Amniotic epithelial cell (primary cell): Measurements from ENCODE around the gene PPP1R2B.
"Not testable (repeated sequence)": the region's sequence is repeated elsewhere in the genome, so short reads cannot be mapped to it uniquely, and the experiment has no call there.

Source experiments
- DNase-seq: peaks from one replicate; pipeline ENCODE4 v3.0.0-alpha.2; 2010; ENCODE audit warnings: low read depth

Gene PPP1R2B

GRCh38 chr5:156850206-156850751, at the start of gene PPP1R2B:
Gene PPP1R2B, plus strand, starts transcription at chr5:156850295. Its CDS starts 268 bp downstream, at chr5:156850563.
- no peak for DNase-seq

GRCh38 chr5:156800929-156801328, 49.2 kb upstream of the PPP1R2B start:
- DNase-seq, result no peak

DNA sequence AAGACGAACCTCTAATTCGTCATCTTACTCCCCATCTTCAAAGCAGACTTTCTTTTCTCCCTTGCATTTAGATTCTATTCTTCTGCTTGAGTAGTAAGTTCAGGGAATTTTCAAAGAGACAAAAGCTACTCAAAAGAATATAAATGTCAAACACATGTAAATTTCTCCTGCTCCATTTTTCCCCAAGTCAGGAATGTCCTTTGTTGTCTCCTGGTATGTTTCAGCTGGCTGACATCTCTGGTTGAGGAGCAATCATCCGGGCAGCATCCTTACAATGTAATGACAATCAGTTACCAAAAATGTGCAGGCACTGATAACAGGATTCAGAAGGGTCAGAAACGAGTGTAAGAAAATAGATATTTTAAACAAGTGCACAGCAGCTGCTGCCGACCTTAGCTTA, 47.6 kb upstream of the PPP1R2B start:
- DNase-seq, result no peak

- DNase-seq, result no peak
Measured at GRCh38 chr5:156803404-156803803, 46.7 kb upstream of the PPP1R2B start.

- DNase-seq, result no peak
Measured at GRCh38 chr5:156812959-156813358, 37.1 kb upstream of the PPP1R2B start.

DNA sequence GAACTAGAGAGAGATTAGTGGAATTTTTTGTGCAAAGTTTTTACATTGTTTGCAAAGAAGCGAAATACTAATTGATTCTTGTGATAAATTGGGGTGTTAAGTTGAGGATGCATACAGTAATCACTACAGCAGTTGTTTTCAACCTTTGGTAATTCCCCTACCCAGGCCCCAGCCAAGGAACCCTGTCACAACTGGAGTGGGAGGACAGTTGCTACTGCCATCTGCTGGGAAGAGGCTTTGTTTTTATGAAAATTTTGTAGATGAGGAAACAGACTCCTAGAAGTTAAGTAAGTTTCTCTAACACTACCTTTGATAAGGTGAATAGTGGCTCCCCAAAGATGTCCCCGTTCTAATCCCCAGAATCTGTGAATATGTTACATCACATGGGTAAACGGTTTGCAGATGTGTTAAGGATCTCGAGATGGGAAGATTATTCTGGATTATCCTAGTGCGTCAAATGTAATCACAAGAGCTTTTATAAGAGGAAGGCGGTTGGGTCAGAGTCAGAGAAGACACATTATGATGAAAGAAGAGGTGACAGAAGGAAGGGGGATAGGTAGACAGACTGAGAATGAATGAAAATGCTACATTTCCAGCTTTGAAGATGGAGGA, 34.0 kb upstream of the PPP1R2B start:
- DNase-seq, result no peak

DNA sequence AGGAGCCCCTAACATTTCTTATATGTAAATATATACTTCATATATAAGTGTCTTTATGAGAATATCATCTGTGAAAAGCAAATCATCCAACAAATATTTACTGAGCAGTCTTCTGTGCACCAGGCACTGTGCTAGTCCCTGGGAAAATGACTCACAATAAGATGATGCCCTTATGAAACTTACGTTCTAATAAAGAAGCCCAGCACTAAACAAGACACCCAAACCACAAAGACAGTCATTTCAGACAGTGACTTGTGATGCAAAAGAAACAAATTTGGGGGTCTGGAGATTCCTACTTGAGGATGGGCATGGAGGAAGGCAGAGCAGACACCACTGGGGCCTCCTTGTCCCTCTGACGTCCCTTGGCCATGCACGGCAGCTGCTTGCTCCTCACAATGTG, 30.6 kb upstream of the PPP1R2B start:
- no peak for DNase-seq

- no peak for DNase-seq
Measured at GRCh38 chr5:156819967-156820581, 30.0 kb upstream of the PPP1R2B start.

GRCh38 chr5:156824241-156824640, 25.9 kb upstream of the PPP1R2B start:
- no peak for DNase-seq

DNA sequence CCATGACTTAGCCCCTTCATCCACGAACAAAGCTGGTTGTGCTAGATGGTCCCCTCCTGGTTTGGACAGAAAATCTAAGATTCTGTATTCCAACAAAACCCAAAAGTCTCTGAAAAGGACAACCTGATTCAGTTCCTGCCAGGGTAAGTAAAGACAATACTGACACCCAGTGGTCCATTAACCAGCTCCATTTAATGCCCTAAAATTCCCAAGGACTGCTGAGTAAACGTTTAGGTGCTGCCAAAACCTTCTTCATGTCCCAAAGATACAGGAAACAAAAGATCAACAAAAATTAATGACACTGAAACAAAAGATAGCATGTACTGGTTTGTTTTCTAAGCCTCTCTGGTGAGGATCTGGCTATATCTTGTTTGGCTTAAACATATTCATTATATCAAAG, 25.3 kb upstream of the PPP1R2B start:
- no peak for DNase-seq

GRCh38 chr5:156825688-156826087, 24.4 kb upstream of the PPP1R2B start:
- no peak for DNase-seq

- no peak for DNase-seq
Measured at GRCh38 chr5:156826150-156826549, 23.9 kb upstream of the PPP1R2B start.

DNA sequence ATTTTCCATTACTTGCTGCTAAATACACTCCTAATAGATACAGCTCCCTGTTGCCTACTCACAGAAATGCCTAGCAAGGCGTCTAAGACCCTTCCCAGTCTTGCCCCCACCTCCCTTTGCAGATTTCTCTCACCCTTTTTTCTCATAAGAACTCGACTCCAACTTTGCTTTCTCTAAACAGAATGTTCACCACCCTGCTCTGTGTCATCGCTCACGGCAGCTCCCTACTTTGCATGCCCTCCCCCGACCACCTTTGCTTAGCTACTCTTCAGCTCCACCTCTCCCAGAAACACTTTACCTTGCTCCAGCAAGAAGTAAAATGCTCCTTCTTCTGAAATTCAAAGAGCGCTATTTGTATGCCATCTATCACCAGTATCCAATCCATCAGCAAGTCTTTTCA, 15.2 kb upstream of the PPP1R2B start:
- DNase-seq, result no peak

DNA sequence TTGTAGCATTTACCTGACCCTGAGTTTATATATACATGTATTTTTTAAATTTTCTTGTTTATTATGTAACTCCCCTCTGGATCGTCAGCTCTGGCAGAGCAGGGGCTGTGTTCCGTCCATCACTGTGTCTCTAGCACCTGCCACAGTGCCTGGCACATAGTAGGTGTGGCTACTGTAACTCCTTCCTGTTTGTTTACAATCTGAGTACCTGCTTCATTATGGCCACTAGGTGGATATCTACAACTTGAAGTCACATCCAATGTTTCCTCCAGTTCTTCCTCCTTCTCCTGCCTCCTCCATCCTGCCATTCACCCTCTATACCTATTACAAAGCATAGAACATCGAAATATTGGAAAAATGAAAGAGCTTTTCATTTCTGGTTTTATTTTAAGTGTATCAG, 14.2 kb upstream of the PPP1R2B start:
- no peak for DNase-seq

DNA sequence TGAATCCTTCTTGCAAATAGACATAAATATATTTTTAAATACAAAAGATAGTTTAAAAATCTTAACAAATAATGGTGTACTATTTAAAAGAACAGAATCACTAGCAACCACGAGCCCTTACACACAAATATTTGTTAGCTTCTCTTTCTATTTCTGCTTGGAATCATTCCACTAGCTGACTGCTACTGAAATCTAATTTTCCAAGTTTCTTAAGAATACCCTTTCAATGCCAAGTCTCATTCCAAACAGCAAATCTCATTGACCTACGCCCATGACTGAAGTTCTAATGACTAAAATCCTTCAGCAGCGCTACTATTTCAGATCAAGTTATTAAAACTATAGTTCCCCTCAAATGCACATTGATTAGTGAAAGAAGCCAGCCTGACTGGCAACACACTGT, 13.2 kb upstream of the PPP1R2B start:
- DNase-seq, result no peak

DNA sequence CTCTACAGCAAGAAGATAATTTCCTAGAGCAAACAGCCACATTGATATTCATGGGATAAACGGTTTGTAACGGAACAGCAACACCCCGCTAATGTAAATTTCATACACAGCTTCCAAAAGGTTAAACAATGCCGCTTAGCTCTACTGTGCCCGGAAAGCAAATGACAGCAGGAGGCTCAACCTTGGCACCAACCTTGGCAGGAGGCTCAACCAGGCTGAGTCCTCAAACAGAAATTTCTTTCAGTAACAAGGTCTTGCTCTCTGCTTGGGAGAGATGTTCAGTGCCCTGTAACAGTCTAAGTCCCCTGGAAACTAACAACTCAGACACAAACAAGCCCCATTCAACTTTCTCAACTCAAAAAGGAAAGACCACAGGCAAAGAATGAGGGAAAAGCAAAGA, 11.1 kb upstream of the PPP1R2B start:
- no peak for DNase-seq

GRCh38 chr5:156841737-156842136, 8.4 kb upstream of the PPP1R2B start:
- no peak for DNase-seq

GRCh38 chr5:156846914-156847313, 3.2 kb upstream of the PPP1R2B start:
- no peak for DNase-seq

GRCh38 chr5:156848447-156848846, 1.6 kb upstream of the PPP1R2B start:
- DNase-seq, result not testable (repeated sequence)

DNA sequence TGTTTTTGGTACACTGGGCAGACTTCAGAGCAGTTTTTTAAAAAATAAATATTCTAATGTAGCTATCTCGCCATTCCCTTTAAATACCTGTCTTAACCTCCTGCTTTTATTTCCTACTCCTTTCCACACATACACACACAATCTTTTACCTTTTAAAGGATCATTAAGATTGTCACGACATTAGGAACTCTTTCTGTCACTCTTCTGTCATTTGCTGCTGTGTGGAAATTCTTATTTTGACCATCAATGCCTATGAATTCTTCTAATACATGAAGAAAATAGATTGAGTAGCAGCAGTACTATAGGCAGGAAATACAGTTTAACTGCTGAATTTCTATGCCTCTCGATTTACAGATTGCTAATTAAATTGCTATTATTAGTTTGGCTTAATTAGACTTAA, 1.8 kb downstream of the PPP1R2B start:
- no peak for DNase-seq

DNA sequence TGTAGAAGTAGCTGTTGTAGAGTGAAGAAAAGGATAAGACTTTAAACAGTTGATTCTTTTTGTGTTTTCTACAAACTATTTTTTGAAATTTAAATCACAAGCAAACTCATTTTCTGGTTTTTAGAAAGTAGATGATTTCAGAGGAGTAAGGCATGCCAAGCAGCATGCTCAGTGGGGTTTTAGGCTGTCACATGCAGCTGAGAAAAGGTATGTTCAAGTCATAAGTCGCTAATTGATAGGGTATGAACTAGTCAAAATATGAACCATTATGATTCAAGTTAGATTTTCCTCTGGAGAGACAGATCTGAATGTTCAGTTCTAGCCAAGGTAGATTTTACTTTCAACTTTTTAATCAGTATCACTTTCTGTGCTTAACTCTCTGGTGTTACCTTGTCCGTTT, 3.0 kb downstream of the PPP1R2B start:
- DNase-seq, result not testable (repeated sequence)

- DNase-seq, result no peak
Measured at GRCh38 chr5:156865427-156865826, 15.3 kb downstream of the PPP1R2B start.

DNA sequence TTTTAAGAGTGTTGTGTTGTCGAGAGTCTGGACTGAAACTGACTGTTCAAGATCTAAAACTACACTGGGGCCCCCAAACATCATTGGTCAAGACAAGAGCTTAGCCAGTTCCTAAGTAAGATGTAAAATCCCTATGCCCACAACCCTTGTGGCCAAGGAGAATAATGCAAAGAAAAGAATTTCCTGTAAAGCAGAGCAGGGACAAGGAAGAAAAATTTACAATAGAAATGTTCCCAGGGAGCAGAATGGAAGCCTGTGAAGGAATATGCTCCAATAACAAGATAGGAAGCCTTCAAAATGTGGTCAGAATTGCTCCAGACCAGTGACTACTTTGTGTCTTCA, 20.4 kb downstream of the PPP1R2B start:
- no peak for DNase-seq

DNA sequence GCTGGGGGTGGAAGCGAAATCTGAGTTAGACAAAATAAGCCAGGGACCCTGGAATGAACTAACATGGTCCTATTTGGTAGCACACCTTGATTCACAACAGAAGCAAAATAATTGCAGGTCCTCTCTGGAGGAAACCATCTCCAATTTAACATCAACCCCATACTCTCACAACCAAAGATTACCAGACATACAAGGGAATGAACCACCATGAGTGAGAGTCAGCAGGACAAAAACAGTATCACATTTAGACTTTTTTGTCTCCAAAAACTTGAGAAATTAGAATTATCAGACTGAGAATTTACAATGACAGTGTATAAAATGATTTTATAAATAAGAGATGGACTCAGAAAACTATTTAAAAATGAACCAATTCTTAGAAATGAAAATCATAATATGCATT, 21.1 kb downstream of the PPP1R2B start:
- no peak for DNase-seq
